Fibroblast of pulmonary artery (primary cell): Measurements from ENCODE around the gene UBE4A.
A peak's percentile ranks its signal among the peaks of the same experiment; 100 is the strongest.
"Not testable (repeated sequence)": the region's sequence is repeated elsewhere in the genome, so short reads cannot be mapped to it uniquely, and the experiment has no call there.

ENCODE experiments used
- DNase-seq: peaks from one replicate; pipeline ENCODE4 v3.0.0-alpha.2; 2010; ENCODE audit warnings: low read depth
- H3K4me3 ChIP-seq: replicated peaks from 2 replicates; pipeline ENCODE4 v1.5.1; 2011; ENCODE audit warnings: low read depth, mild to moderate bottlenecking, control low read depth, low read length, moderate library complexity
- CTCF ChIP-seq: IDR thresholded peaks from 2 replicates; pipeline ENCODE4 v1.5.1; 2011; ENCODE audit warnings: mild to moderate bottlenecking, control low read depth, low read length, inconsistent platforms; ENCODE audit errors: missing control alignments

Gene UBE4A

GRCh38 chr11:118396097-118396501 is 36.7 kb downstream of the UBE4A start:
- H3K4me3 ChIP-seq: no peak overlapping the region
- no peak for DNase-seq
- TF ChIP-seq CTCF: no peak

GRCh38 chr11:118397448-118397847 is 38.0 kb downstream of the UBE4A start:
- no peak for DNase-seq
- TF ChIP-seq CTCF: no peak
- no peak overlapping the region for H3K4me3 ChIP-seq

- TF ChIP-seq CTCF: no peak
- DNase-seq: peak; percentile 23
- H3K4me3 ChIP-seq: no peak overlapping the region
These were observed 39.6 kb downstream of the UBE4A start for GRCh38 chr11:118398791-118399559.

- TF ChIP-seq CTCF: no peak
- H3K4me3 ChIP-seq: peak within 1 kb of the TSS; percentile 80
- DNase-seq: peak; percentile 94
These were observed 41.9 kb downstream of the UBE4A start, which contains the start of gene ATP5MG for GRCh38 chr11:118401151-118401879. Gene ATP5MG (plus strand): TSS chr11:118401606. CDS start chr11:118401666, 60 bp downstream.

- peak overlapping the region; percentile 80 for H3K4me3 ChIP-seq
- TF ChIP-seq CTCF: no peak
These were observed 42.6 kb downstream of the UBE4A start for GRCh38 chr11:118401880-118402590.

GRCh38 chr11:118402594-118402993 is 43.2 kb downstream of the UBE4A start:
- peak overlapping the region; percentile 80 for H3K4me3 ChIP-seq
- DNase-seq: not testable (repeated sequence)

More at GRCh38 chr11:118401880-118402590, 42.6 kb downstream of the UBE4A start:
- peak; percentile 88 for DNase-seq

- DNase-seq: peak; percentile 29
- no peak overlapping the region for H3K4me3 ChIP-seq
- no peak for TF ChIP-seq CTCF
These were observed 47.3 kb downstream of the UBE4A start for GRCh38 chr11:118406599-118407166.
